NCI-H2171 (cell line): ENCODE results near the gene DCUN1D4.
"Not testable (repeated sequence)": the region's sequence is repeated elsewhere in the genome, so short reads cannot be mapped to it uniquely, and the experiment has no call there.

Experiments used
- DNase-seq: peaks from one replicate; lab custom pipeline; 2025; lab: John Stamatoyannopoulos, UW

Gene DCUN1D4

GRCh38 chr4:51855270-51855669, 12.3 kb downstream of the DCUN1D4 start:
- no peak for DNase-seq

- no peak for DNase-seq
Observed at GRCh38 chr4:51855751-51856150, 12.8 kb downstream of the DCUN1D4 start.

GRCh38 chr4:51858605-51859202, 15.8 kb downstream of the DCUN1D4 start:
- DNase-seq: no peak

- no peak for DNase-seq
Observed at GRCh38 chr4:51859476-51860031, 16.6 kb downstream of the DCUN1D4 start.

- no peak for DNase-seq
Observed at GRCh38 chr4:51862199-51862598, 19.2 kb downstream of the DCUN1D4 start.

- DNase-seq: no peak
Observed at GRCh38 chr4:51862781-51863180, 19.8 kb downstream of the DCUN1D4 start.

GRCh38 chr4:51865717-51866116, 22.8 kb downstream of the DCUN1D4 start:
- no peak for DNase-seq

- no peak for DNase-seq
Observed at GRCh38 chr4:51866835-51867234, 23.9 kb downstream of the DCUN1D4 start.

- no peak for DNase-seq
Observed at GRCh38 chr4:51867689-51868448, 24.9 kb downstream of the DCUN1D4 start.

GRCh38 chr4:51868449-51868847, 25.5 kb downstream of the DCUN1D4 start:
- DNase-seq: no peak

GRCh38 chr4:51870441-51871188, 27.7 kb downstream of the DCUN1D4 start:
- no peak for DNase-seq

GRCh38 chr4:51872283-51872997, 29.5 kb downstream of the DCUN1D4 start:
- DNase-seq: no peak

- DNase-seq: no peak
Observed at GRCh38 chr4:51874551-51874950, 31.6 kb downstream of the DCUN1D4 start.

- DNase-seq: no peak
Observed at GRCh38 chr4:51878431-51878830, 35.5 kb downstream of the DCUN1D4 start.

- no peak for DNase-seq
Observed at GRCh38 chr4:51880016-51880915, 37.3 kb downstream of the DCUN1D4 start.

GRCh38 chr4:51884055-51884454, 41.1 kb downstream of the DCUN1D4 start:
- DNase-seq: no peak

- no peak for DNase-seq
Observed at GRCh38 chr4:51884606-51885005, 41.7 kb downstream of the DCUN1D4 start.

- DNase-seq: no peak
Observed at GRCh38 chr4:51885363-51885762, 42.4 kb downstream of the DCUN1D4 start.

- no peak for DNase-seq
Observed at GRCh38 chr4:51890760-51891159, 47.8 kb downstream of the DCUN1D4 start.

- not testable (repeated sequence) for DNase-seq
Observed at GRCh38 chr4:51893402-51893801, 50.4 kb downstream of the DCUN1D4 start.

- DNase-seq: no peak
Observed at GRCh38 chr4:51894059-51894645, 51.2 kb downstream of the DCUN1D4 start.
